ENCODE data around the gene CMTM7. TPM values are rescaled to one million over a fixed set of nuclear protein-coding genes. Genes with fewer than 3 reads are reported as not detected.

Gene CMTM7
- total and polyA plus RNA-seq, 2 of the 8 experiments (the other 6 are each of a cell fraction or from before 2014, with no cell fraction given) = 33.3 to 65.8 TPM

DNA sequence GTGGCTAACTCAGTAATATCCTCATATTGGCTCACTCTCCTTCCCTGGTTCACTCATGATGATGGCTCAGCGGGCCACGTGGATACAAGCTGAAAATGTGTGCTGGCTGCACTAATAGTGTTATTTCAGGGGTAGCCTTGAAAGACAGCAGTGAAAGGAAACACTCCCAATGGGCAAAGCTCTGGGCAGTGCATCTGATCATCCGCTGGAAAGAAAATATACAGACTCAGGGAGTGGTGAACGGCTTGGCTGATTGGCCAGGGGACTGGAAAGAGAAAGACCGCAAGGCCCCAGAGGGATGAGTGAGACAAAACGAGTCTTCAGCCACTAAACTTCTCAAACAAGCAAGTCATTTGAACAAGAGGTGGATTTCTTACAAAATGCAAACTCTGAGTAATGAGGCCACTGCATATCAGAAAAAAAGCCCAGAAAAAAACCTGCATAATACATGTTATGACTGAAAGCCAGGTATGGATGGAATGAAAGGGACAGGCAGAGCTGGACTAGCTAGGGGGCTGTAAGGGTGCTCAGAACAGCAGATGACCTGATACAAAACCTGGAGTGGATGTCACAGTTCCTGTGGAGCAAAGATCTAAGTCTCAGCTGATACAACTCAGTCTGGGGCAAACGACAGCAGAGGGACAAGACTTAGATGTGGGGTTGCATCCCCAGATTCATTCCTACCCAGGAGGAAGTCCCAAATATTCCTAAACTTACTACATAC lies 77.7 kb downstream of the CMTM7 start:
- Histone ChIP-seq H4K91ac (replicated peaks; ENCODE audit: insufficient read length, low read length) (no peak overlapping the region), H4K5ac (ENCODE audit: insufficient read length, low read depth, low read length) (no peak overlapping the region), H2BK5ac (ENCODE audit: low read depth, low read length) (0 out of 2 replicates have a peak overlapping the region, but pooled peaks have one; percentile 16), H4K20me1 (replicated peaks in 1 of 2; ENCODE audit: control insufficient read depth in 1 of 2, insufficient read depth in 2 of 2, low read length in 2 of 2) (peaks cover 0 to 4% of the 10 kb centered on the region in 2 experiments), H2BK120ac (replicated peaks; ENCODE audit: low read depth, low read length) (no peak overlapping the region), H2BK12ac (ENCODE audit: low read depth, low read length) (no peak overlapping the region), H3K4me2 (ENCODE audit: insufficient read depth in 1 of 2, low read depth in 2 of 2, low read length in 2 of 2) (no peak overlapping the region), H3K79me1 (ENCODE audit: low read depth, low read length) (no peaks in the 10 kb centered on the region), H3K23ac (ENCODE audit: insufficient read length) (no peak overlapping the region), H2BK20ac (ENCODE audit: low read length) (no peak overlapping the region), H3K4ac (replicated peaks; ENCODE audit: insufficient read length, low read depth, low read length) (no peak overlapping the region), H2BK15ac (ENCODE audit: low read length) (no peak overlapping the region), H3K27ac (ENCODE audit: low read depth, low read length) (no peak overlapping the region), H3K56ac (replicated peaks; ENCODE audit: insufficient read length, low read depth, low read length) (no peak overlapping the region), H2AFZ (ENCODE audit: low read length) (no peak overlapping the region), H3K9ac (replicated peaks in 1 of 4; ENCODE audit: extremely low read depth in 1 of 4, low read depth in 3 of 4, low read length in 3 of 4) (no peak overlapping the region), H3K18ac (ENCODE audit: extremely low read depth, low read length) (no peak overlapping the region), H3K9me3 (ENCODE audit: insufficient read depth in 2 of 2, low read depth in 1 of 2, low read length in 1 of 2) (no peaks in the 10 kb centered on the region), H3K79me2 (ENCODE audit: control insufficient read depth in 1 of 2, insufficient read depth in 2 of 2, low read length in 2 of 2) (no peaks in the 10 kb centered on the region), H4K8ac (ENCODE audit: extremely low read depth, insufficient read depth, low read length) (no peak overlapping the region), H3K36me3 (ENCODE audit: control insufficient read depth in 2 of 4, insufficient read depth in 4 of 4, low read length in 3 of 4) (no peaks in the 10 kb centered on the region; a peak in 2 of 8 replicates), H3K23me2 (ENCODE audit: low read depth, low read length) (no peaks in the 10 kb centered on the region), H3K27me3 (replicated peaks in 1 of 4; ENCODE audit: control insufficient read depth in 3 of 4, extremely low read depth in 1 of 4, insufficient read depth in 3 of 4, low read length in 3 of 4) (no peaks in the 10 kb centered on the region), H3K14ac (ENCODE audit: insufficient read length) (no peak overlapping the region), H3K4me1 (replicated peaks in 1 of 4; ENCODE audit: control insufficient read depth in 3 of 4, insufficient read depth in 4 of 4, low read length in 3 of 4) (peaks cover 0 to 4% (median 1%) of the 10 kb centered on the region in 4 experiments; a peak in 2 of 7 replicates), H3K4me3 (ENCODE audit: extremely low read depth in 1 of 4, insufficient read depth in 2 of 4, low read depth in 3 of 4, low read length in 4 of 4) (no peak overlapping the region), H2AK5ac (ENCODE audit: low read depth, low read length) (no peak overlapping the region)
- 80% methylated on average over 7 of the region's 7 CpGs; no CpG with 5 or more reads in 1 of the 2 experiments for WGBS, 2 experiments (ENCODE audit: extremely low coverage in 1 of 2, insufficient coverage in 1 of 2, insufficient read length in 1 of 2, insufficient replicate concordance in 2 of 2, low coverage in 1 of 2, low lambda C conversion rate in 2 of 2, missing lambda C conversion rate in 1 of 2)
- ChIA-PET CTCF (ENCODE audit: partially characterized antibody) (interaction anchor here (0.5 to 6.0 kb wide), 24 partner anchors 9 to 466 kb away, joined by 3 to 83 read pairs (median 5); no protein-coding TSS in a partner anchor), POLR2A (ENCODE audit: partially characterized antibody) (interaction anchor here (0.9 to 2.0 kb wide), 2 partner anchors 9 to 57 kb away, joined by 3 to 5 read pairs; no protein-coding TSS in a partner anchor)
- FAIRE-seq = no peak
- no peak for DNase-seq (ENCODE audit: low read depth in 1 of 2, low spot score in 2 of 2)
- TF ChIP-seq JUN (IDR thresholded peaks at IDR 0.05; ENCODE audit: low read depth, low read length) = no peak
- no peak for TF ChIP-seq TAF1 (IDR thresholded peaks at IDR 0.05; ENCODE audit: low read depth, low read length)
- no peak for TF ChIP-seq EGR1 (IDR thresholded peaks at IDR 0.05; ENCODE audit: borderline replicate concordance, low read depth, low read length)
- no peak for TF ChIP-seq TBP (IDR thresholded peaks at IDR 0.05; ENCODE audit: low read depth, low read length)
- TF ChIP-seq RAD21 (IDR thresholded peaks at IDR 0.05 in 1 of 2, conservative IDR thresholded peaks at IDR 0.05 in 1 of 2; ENCODE audit: low read depth in 2 of 2, low read length in 2 of 2) = no peak
- TF ChIP-seq NRF1 (IDR thresholded peaks at IDR 0.05; ENCODE audit: low read depth, low read length) = no peak
- no peak for TF ChIP-seq RBBP5 (IDR thresholded peaks at IDR 0.05; ENCODE audit: borderline replicate concordance, low read depth, low read length)
- no peak for TF ChIP-seq MAX (IDR thresholded peaks at IDR 0.05)
- no peak for TF ChIP-seq FOSL1 (IDR thresholded peaks at IDR 0.05; ENCODE audit: insufficient read depth, low read depth, low read length)
- no peak for TF ChIP-seq POU5F1 (IDR thresholded peaks at IDR 0.05; ENCODE audit: low read depth, low read length)
- no peak for TF ChIP-seq RXRA (IDR thresholded peaks at IDR 0.05; ENCODE audit: insufficient read depth, low read depth, low read length)
- no peak for TF ChIP-seq ZNF274 (IDR thresholded peaks at IDR 0.05; ENCODE audit: borderline replicate concordance, extremely low read depth, low read length)
